ENCODE measurements around the gene WBP11.
A peak's percentile ranks its signal among the peaks of the same experiment; 100 is the strongest.
"Not testable (repeated sequence)": the region's sequence is repeated elsewhere in the genome, so short reads cannot be mapped to it uniquely, and the experiment has no call there.

Gene WBP11

DNA sequence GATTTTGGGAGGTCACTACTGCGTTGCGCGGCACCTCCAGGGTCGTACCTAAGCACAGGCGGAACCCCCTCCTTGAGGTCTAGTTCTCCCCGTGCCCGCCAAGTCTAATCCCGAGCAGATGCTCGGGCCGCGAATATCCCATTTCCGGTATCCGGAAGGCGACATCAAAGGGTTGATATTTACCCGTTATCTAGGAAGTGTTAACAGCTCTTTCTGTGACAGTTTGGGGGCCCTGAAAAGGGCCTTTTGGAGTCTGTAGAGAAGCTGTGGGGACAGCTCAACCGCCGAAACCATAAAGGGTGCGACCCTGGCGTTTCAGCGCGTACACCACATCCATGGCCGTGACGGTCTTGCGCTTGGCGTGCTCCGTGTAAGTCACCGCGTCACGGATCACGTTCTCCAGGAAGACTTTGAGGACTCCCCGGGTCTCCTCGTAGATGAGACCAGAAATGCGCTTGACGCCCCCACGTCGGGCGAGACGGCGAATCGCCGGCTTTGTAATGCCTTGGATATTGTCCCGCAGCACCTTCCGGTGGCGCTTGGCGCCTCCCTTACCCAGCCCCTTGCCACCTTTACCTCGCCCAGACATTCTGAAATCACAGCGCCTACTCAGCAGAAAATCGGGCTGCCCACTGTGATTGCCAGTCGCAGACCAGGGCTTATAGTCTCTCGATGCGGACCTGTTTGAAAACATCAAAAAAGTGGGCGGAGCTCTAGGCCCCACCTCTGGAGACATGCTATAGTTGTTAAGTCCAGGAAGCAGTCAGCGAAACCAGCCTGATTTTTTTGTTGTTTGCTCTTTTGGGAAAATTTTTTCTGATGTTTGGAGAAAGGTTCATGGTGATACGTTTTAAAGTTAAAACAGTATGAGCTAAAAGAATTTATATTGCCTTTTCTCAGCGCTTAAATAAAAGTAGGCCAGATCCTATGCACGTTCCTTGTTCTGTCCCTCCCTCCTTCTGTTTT lies 32.5 kb downstream of the WBP11 start:
- DNase-seq = peak; percentile 83

DNA sequence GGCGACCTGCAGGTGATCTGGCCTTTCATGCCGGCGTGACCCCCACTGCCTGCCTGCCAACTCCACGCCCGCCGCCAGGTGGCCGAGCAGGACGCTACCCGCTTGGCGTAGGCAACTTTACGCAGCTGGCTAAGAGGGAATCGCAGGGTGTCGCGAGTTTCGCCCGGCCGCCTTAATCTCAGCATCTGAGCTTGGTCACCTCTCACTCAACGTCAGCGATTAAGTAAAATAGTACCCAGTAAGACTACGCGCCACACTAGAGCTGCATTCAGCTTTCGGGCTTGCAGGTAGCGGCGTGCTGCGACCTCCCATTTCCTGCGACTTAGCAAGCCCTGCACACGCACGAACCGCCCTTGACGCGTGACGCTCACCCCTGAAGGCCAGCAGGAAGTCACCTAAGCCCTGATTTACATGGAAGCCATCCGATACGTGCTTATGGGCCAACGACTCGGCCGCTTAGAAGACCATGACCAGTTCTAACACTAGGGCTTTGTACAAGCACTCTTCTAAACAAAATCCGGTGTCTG lies 33.2 kb downstream of the WBP11 start:
- peak; percentile 63 for DNase-seq

DNA sequence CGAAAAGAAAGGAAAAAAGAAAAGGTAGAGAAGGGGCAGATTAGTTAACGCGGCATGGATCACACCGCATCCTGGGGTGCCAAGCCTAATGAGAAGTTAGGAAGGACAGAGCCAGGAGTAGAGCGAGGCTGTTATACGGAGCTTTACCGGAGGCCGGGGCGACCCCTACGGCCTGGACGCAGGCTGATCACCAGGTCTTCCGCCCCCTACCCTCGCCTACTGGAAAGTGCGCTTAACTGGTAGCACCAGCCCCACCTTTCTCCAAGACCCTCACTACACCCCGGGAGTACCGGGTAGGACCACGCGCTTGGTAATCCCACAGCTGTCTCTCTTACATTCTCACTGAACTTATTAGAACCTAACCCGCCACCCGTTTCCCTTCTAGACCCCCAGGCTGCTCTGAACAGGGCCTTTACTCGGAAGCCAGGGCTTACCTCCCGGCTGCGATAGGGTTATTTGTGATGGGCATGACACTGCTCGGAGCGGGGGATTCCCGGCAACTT lies 33.8 kb downstream of the WBP11 start:
- DNase-seq = no peak

DNA sequence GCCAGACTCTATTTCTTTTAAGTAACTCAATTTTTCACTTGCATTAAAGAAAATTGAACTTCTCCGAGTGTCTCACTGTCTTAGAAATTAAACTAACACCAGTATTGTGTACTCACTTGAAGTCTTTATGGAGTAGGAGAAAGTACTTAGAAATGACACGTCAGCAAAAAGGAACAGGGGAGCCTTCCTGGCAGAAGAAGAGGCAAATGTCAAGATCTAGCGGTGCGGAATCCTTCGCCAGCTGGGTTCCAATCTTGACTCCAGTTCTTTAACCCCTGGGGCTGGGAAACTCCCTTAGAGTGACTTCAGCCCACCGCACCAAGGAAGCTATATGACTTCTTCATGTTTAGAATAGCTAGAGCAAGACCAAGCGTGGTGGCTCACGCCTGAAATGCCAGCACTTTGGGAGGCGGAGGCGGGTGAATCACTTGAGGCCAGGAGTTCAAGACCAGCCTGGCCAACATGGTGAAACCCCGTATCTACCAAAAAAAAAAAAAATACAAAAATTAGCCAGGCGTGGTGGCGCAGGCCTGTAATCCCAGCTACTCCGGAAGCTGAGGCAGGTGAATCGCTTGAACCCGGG lies 34.4 kb downstream of the WBP11 start:
- no peak for DNase-seq

DNA sequence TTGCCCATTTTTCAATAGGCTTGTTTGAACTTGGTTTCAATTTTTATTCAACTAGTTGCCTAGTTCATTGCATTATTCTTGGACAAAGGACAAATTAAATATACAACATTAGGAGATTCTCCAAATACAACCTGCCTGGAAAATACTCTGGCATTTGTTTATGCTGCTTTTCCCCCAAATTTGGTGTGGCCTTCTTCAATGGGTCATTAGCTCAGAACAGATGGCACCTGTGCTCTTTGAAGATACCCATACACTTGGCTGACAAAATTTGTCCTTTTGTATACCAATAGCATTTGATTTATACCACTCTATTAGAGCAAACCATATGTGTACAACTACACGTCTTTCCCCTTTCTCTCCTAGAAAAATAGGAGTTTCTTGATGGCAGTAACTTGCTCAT lies 35.7 kb downstream of the WBP11 start:
- DNase-seq = no peak

DNA sequence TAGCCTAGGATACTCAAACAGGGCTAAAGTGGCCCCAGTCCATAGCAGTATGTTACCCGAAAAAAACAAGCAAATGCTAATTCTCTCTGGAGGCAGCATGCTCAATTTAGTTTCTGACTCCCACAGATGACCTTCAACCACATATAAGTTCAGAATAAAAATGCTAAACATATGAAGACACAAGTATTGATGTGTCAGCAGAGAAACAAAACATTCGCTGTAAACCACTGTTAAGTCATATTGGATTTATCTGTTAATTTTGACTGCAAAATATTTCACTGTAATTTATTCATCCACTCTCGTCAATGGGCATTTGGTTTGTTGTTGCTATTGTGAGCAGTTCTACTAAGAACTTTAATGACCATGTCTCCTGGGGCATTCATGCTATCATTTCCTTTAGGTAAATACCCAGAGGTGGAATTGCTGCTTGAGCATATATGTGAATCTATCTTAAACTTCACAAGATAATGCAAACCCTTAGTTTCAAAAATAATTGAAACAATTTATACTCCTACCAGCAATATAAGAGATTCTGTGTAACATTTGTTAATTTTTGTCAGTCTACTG lies 36.5 kb downstream of the WBP11 start:
- no peak for DNase-seq

DNA sequence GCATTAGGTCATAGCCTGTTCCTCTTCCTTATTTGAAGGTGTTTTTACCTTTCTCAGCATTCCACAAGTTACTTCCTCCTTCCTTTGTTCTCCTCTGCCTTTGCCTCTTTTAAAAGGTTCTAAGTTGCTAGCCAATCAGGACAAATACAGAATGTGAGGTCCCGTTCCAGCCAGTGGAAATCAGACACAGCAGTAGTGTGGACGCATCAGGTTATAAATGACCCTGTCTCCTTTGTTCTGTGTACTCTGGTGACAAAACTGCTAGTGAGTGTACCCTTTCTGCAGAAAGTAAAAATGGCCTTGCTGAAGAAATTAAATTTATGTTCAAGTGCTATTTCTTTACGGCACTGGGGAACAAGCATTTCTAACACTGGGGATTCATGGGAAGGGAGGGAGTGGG lies 37.3 kb downstream of the WBP11 start:
- not testable (repeated sequence) for DNase-seq

DNA sequence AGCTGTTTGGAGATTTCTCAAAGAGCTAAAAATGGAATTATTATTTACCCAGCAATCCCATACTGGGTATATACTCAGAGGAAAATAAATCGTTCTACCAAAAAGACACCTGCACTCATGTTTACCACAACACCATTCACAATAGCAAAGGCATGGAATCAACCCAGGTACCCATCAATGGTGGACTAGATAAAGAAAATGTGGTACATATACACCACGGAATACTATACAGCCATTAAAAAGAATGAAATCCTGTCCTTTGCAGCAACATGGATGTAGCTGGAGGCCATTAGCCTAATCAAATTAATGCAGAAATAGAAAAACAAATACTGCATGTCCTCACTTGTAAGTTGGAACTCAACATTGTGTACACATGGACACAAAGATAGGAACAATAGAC lies 37.9 kb downstream of the WBP11 start:
- DNase-seq = no peak

DNA sequence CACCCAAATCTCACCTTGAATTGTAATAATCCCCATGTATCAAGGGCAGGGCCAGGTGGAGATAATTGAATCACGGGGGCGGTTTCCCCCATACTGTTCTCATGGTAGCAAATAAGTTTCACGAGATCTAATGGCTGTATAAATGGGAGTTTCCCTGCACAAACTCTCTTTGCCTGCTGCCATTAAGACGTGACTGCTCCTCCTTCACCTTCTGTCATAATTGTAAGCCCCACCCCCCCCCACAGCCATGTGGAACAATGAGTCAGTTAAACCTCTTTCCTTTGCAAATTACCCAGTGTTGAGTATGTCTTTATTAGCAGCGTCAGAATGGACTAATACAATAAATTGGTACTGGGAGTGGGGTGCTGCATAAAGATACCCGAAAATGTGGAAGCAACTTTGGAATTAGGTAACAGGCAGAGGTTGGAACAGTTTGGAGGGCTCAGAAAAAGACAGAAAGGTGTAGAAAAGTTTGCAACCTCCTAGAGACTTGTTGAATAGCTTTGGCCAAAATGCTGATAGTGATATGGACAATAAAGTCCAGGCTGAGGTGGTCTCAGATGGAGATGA lies 43.5 kb downstream of the WBP11 start:
- not testable (repeated sequence) for DNase-seq

DNA sequence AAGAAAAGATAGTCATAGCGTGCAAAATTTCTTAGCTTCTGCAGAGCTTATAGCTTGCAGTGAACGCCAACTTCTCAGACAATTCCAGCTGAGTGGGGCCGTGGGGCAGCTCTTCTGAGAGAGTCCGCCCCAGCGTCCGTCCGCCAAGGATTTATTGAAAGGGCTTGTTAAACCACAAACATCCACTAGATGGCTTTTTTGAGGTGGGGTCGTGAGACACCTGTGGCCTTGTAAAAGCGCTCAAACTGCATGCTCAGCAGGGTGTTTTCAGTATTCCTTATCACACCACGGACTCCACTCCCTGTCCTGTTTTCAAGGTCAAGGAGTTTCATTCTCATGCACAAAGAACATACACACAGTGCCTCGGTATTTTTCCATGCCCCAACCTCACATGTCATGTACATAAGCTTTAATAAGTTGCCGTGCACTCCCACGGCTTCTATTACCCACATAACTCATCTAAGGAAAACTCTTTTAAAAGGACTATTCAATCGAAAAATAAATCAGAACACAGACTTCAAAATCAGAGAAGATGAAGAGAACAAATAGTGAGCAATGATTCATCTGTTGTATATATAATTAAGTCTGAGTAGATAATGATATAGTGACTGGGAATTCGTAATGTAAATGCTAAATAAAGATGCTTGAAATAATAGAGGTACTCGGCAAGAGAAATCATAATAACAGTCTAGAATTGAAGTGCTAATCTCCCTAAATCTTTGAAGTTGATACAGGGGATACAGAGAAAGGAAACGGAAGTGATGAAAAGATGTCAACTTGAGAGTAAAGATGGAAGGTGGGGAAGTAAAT lies 46.7 kb downstream of the WBP11 start:
- no peak for DNase-seq

DNA sequence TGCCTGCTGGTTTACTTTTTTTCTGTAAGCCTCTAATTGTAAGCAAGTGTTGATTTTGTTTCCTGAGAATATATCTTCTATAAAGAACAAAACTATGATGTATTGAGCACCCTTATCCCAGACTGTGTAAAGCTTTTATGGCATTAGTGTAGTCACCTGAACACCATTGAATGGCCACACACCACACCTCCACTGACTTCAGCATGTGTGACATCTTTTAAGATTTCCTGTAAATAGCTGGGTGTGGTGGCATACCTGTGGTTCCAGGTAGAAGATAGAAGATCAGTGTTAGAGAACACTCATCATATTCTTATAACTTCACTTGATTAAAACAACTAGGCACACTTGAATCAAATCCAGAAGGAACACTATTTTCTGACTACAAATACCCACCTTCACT lies 51.3 kb downstream of the WBP11 start:
- no peak for DNase-seq

DNA sequence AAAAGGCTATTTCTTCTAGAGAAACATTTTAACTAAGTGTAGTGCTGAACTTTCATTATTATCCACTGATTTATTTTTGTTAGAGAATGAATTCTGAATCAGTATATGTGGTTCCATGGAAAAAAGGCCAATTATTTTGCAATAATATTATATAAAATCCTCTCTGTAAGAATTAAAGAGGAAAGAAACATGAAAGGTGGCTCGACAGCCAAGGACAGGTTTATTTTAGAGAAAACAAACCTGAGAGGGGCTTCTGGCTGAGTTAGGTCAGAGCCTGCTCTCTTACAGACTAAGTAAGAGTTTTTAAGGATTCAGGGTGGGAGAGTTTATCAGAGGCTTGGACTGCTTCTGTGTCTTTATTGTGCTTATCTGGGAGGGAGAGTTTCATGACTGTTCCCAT lies 60.2 kb downstream of the WBP11 start:
- no peak for DNase-seq

DNA sequence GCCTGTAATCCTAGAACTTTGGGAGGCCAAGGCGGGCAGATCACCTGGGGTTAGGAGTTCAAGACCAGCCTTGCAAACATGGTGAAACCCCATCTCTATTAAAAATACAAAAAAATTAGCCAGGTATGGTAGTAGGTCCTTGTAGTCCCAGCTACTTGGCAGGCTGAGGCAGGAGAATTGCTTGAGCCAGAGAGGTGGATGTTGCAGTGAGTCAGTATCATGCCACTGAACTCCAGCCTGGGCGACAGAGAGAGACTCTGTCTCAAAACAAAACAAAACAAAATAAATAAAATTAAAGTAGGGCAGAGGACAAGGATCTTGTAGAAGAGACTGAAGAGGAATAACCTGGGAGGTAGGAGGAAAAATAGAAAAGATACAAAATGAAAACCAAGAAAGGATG lies 61.3 kb downstream of the WBP11 start:
- DNase-seq = no peak

DNA sequence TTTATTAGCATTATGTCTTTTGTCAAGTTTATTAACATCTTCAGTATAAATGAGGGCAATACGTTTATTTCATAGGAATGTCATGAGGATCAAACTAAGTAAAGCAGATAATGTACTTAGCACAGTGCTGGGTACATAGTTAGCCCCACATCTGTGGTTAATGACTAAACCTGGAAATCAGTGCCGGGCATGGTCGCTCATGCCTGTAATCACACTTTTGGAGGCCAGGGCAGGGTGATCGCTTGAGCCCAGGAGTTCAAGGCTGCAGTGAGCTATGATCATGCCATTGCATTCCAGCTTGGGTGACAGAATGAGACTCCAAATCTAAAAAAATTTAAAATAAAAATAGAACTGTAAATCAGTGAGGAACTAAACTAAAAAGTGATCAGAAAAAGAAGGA lies 62.1 kb downstream of the WBP11 start:
- DNase-seq = no peak

DNA sequence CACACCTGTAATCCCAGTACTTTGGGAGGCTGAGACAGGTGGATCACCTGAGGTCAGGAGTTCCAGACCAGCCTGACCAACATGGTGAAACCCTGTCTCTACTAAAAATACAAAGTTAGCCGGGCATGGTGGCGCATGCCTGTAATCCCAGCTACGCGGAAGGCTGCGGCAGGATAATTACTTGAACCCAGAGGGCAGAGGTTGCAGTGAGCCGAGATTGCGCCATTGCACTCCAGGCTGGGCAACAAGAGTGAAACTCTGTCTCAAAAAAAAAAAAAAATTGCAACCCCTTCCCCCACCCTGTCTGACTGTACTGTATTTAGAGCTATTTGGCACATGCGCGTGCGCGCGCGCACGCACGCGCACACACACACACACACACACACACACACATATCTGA lies 66.8 kb downstream of the WBP11 start:
- DNase-seq = not testable (repeated sequence)
